ENCODE measurements around the gene MOV10. TPM values are rescaled to one million over a fixed set of nuclear protein-coding genes. Genes with fewer than 3 reads are reported as not detected.

The MOV10 gene
- total RNA-seq, 6 experiments from 2014 or later: 61.6 to 86.0 (median 83.5) TPM

DNA sequence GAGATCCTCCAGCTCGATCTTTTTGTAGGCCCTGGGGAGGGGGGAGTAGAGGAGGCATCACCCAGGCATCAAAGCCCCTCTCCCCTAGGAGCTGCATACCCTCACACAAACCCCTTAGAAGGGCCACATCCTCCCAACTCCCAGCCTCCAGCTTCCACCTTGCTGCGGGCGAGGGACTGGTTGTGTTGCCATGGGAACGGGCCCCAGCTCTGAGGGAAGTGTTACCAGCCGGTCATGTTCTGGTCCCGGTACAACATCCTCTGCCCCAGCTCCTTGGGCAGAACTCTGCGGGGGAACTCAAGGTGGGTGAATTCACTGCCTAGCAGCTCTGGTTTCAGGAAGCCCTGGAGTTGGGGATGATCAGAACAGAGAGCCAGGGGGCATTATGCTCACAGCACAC lies 36.6 kb downstream of the MOV10 start:
- Mint-ChIP-seq H3K9me3 (no peaks in the 10 kb centered on the region), H3K27me3 (ENCODE audit: insufficient read depth) (no peaks in the 10 kb centered on the region; the same call in none of the 2 replicates), H3K4me3 (no peak overlapping the region), H3K27ac (no peak overlapping the region), H3K36me3 (ENCODE audit: low read depth) (no peaks in the 10 kb centered on the region), H3K4me1 (ENCODE audit: low read depth) (peaks cover 22% of the 10 kb centered on the region)
- no peak for DNase-seq
- TF ChIP-seq, protein P1, sequence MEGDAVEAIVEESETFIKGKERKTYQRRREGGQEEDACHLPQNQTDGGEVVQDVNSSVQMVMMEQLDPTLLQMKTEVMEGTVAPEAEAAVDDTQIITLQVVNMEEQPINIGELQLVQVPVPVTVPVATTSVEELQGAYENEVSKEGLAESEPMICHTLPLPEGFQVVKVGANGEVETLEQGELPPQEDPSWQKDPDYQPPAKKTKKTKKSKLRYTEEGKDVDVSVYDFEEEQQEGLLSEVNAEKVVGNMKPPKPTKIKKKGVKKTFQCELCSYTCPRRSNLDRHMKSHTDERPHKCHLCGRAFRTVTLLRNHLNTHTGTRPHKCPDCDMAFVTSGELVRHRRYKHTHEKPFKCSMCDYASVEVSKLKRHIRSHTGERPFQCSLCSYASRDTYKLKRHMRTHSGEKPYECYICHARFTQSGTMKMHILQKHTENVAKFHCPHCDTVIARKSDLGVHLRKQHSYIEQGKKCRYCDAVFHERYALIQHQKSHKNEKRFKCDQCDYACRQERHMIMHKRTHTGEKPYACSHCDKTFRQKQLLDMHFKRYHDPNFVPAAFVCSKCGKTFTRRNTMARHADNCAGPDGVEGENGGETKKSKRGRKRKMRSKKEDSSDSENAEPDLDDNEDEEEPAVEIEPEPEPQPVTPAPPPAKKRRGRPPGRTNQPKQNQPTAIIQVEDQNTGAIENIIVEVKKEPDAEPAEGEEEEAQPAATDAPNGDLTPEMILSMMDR (IDR thresholded peaks at IDR 0.05): no peak

DNA sequence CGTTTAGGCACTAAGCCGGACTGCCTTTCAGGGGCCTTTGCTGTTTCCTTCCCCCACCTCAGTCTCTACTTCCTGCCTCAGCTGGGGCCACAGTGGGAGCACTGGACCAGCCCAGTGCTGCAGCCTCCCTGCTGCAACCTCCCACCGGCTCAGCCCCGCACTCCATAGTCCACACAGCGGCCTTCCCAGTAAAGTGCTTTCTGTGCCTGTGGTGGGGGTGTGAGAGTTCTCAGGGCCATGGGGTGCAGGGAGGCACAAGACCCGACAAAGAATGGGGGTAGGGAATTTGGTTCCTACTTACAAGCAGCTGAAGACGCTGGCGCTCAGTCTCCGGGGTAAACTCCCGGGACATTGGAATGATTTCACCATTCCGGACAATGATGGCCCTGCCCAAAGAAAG lies 37.2 kb downstream of the MOV10 start:
- no peak for DNase-seq
- no peaks in the 10 kb centered on the region; the same call in none of the 2 replicates for H3K27me3 Mint-ChIP-seq (ENCODE audit: insufficient read depth)
- H3K27ac Mint-ChIP-seq: no peak overlapping the region
- no peak overlapping the region for H3K4me3 Mint-ChIP-seq
- peaks cover 29% of the 10 kb centered on the region for H3K4me1 Mint-ChIP-seq (ENCODE audit: low read depth)
- H3K36me3 Mint-ChIP-seq (ENCODE audit: low read depth): no peaks in the 10 kb centered on the region
- TF ChIP-seq, protein P1 (IDR thresholded peaks at IDR 0.05): no peak
- H3K9me3 Mint-ChIP-seq: no peaks in the 10 kb centered on the region

DNA sequence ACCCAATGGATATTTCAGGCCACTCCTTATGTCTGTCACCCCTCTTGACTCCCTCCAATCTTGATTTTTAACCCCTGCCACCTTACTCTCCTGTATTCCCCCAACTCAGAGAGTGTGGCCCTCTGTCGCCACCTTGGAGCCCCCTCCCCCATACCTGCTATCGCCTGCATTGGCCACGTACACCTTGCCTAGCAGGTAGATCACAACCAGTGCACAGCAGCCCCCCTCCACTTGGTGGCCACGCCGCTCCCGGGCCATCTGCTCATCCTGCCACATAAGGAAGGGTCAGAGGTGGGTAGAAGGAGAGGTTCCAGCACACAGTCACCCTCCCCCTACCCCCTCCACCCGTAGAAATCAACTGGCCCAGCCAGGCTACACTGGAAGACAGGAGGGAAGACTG lies 37.7 kb downstream of the MOV10 start:
- H3K36me3 Mint-ChIP-seq (ENCODE audit: low read depth): no peaks in the 10 kb centered on the region
- H3K27me3 Mint-ChIP-seq (ENCODE audit: insufficient read depth): no peaks in the 10 kb centered on the region; the same call in none of the 2 replicates
- H3K4me1 Mint-ChIP-seq (ENCODE audit: low read depth): peaks cover 32% of the 10 kb centered on the region
- DNase-seq: no peak
- TF ChIP-seq, protein P1 (IDR thresholded peaks at IDR 0.05): no peak
- no peak overlapping the region for H3K4me3 Mint-ChIP-seq
- no peak overlapping the region for H3K27ac Mint-ChIP-seq
- no peaks in the 10 kb centered on the region for H3K9me3 Mint-ChIP-seq

DNA sequence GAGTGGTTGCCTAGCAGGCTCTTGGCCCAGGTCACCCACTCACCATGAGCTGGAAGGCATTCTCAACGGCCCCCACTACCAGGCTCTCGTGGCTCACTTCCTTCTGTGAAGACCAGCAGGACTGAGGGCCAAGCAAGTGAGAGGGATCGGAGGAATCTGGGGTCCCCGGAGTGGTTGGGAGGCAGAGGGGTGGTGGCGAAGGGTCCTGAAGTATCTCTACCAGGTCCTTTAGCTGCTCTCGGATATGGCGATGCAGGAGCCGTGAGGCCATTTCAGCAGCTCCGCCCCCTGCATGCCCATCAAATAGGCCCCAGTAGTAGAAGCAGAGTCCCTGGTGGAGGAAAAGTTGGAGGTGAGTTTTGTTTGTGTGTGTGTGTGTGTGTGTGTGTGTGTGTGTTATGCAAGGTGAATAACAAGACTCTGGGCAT lies 38.3 kb downstream of the MOV10 start:
- TF ChIP-seq, protein P1 (IDR thresholded peaks at IDR 0.05): no peak
- peaks cover 28% of the 10 kb centered on the region for H3K4me1 Mint-ChIP-seq (ENCODE audit: low read depth)
- H3K4me3 Mint-ChIP-seq: no peak overlapping the region
- no peak overlapping the region for H3K27ac Mint-ChIP-seq
- H3K9me3 Mint-ChIP-seq: no peaks in the 10 kb centered on the region
- no peaks in the 10 kb centered on the region; the same call in none of the 2 replicates for H3K27me3 Mint-ChIP-seq (ENCODE audit: insufficient read depth)
- no peaks in the 10 kb centered on the region for H3K36me3 Mint-ChIP-seq (ENCODE audit: low read depth)
- no peak for DNase-seq

DNA sequence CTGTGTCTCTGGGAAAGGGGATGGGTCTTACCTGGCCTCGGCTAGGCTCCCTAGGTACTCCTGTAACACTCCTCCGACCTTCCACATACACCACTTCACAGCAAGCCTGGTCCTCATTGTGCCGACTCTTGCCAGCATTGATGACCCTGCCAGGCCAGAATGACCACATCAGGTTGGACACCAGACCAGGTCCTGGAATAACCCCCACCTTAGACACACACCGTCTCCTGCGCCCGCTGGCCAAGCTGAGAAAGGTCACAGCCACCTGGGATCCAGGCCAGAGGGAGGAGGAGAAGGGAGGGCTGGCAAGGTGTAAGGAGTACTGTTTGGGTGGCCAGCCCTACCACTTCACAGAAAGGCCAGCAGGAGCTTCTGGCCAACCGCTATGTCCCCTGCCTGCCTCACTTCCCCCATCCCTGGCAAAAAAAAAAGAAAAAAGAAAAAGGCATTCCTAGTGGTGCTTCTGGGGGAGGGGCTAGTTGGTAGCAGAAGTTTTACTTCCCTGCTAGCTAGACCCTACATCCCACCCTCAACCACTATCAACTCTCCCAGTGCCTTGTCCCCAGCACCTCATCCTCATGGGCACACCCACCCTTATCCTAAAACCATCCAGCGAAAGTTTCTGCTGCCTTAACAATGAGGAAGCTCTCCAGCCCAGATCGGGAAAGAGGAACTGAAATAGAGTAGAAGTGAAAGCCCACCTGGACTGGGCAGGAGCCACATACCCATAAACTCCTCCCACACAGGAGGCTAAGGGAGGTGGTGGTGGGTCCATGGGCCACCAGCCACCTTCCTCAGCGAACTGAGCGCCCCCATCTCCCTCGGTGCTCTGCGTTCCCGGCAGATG lies 39.2 kb downstream of the MOV10 start:
- Mint-ChIP-seq H3K36me3 (ENCODE audit: low read depth) (no peaks in the 10 kb centered on the region), H3K4me1 (ENCODE audit: low read depth) (peaks cover 27% of the 10 kb centered on the region), H3K27ac (no peak overlapping the region), H3K27me3 (ENCODE audit: insufficient read depth) (no peaks in the 10 kb centered on the region; the same call in none of the 2 replicates), H3K4me3 (peak overlapping the region; percentile 89), H3K9me3 (no peaks in the 10 kb centered on the region)
- no peak for DNase-seq
- TF ChIP-seq, protein P1 (IDR thresholded peaks at IDR 0.05): no peak
